NCI-H526 treated with DMSO at 0.1 percent for 48 hours (cell line): ENCODE data around the gene STAT5B.
"Not testable (repeated sequence)": the region's sequence is repeated elsewhere in the genome, so short reads cannot be mapped to it uniquely, and the experiment has no call there.

Experiments used
- DNase-seq: peaks from one replicate; lab custom pipeline; 2025; lab: John Stamatoyannopoulos, UW

The STAT5B gene

DNA sequence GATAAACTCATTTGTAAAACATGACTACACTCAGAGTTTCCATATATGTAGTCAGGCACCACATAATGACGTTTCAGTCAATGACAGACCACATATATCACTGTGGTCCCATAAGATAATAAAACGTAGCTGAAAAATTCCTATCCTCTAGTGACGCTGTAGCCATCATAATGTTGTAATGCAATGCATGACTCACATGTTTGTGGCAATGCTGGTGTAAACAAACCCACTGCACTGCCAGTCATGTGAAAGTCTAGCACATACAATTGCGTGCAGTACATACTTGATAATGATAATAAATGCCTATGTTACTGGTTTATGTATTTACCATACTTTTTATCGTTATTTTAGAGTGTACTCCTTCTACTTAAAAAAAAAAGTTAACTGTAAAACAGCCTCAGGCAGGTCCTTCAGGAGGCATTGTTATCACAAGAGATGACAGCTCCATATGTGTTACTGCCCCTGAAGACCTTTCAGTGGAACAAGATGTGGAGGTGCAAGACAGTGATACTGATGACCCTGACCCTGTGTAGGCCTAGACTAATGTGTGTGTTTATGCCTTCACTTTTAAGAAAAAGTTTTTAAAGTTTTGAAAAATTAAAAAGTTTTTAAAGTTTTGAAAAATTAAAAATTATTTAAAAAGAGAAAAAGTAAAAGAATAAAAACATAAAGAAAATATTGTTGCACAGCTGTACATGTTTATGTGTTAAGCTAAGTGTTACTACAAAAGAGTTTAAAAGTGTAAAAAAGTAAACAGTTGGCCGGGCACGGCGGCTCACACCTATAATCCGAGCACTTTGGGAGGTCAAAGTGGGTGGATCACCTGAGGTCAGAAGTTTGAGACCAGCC lies 9.0 kb downstream of the STAT5B start:
- DNase-seq, result no peak

DNA sequence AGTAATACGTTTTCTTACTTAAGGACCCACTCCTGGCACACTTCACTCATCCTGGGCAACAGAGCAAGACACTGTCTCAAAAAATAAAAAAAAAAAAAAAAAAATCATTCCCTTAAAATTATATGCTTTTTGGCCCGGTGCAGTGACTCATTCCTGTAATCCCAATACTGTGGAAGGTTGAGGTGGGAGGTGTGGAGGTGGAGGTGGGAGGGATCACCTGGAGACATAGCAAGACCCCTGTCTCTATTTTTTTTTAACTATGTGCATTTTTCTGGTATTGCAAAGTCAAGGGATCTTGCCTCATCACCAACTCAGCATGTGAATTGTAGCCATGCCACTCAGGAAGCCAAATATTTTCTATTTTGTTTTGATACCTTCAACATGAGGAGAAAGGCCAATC lies 9.7 kb downstream of the STAT5B start:
- no peak for DNase-seq

DNA sequence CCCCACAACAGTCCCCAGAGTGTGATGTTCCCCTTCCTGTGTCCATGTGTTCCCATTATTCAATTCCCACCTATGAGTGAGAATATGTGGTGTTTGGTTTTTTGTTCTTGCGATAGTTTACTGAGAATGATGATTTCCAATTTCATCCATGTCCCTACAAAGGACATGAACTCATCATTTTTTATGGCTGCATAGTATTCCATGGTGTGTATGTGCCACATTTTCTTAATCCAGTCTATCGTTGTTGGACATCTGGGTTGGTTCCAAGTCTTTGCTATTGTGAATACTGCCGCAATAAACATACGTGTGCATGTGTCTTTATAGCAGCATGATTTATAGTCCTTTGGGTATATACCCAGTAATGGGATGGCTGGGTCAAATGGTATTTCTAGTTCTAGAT lies 11.8 kb downstream of the STAT5B start:
- not testable (repeated sequence) for DNase-seq

DNA sequence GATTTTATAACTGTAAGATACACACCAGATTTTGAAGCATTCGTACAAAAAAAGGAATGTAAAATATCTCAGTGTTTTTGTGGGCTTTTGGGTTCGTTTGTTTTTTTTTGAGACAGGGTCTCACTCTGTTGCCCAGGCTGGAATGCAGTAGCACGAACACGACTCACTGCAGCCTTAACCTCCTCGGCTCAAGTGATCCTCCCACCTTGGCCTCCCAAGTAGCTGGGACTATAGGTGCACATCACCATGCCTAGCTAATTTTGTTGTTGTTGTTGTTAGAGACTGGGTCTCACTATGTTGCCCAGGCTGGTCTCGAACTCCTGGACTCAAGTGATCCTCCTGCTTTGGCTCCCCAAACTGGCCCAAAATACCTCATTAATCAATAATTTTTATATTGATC lies 15.9 kb downstream of the STAT5B start:
- no peak for DNase-seq

DNA sequence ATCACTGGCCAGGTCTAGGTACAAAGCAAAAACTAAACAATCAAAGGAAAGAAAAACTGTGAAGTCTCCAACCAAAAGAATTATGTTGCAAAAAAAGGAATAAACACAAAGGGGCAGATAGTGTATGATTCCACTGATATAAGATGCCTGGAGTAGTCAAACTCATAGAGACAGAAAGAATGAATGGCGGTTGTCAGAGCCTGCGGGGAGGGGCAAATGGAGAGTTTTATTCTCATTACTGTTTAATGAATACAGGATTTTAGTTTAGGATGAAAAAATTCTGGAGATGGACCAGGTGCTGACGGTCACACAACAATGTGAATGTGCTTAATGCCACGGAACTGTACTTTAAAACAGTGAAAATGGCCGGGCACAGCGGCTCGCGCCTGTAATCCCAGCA lies 20.7 kb downstream of the STAT5B start:
- DNase-seq, result no peak

DNA sequence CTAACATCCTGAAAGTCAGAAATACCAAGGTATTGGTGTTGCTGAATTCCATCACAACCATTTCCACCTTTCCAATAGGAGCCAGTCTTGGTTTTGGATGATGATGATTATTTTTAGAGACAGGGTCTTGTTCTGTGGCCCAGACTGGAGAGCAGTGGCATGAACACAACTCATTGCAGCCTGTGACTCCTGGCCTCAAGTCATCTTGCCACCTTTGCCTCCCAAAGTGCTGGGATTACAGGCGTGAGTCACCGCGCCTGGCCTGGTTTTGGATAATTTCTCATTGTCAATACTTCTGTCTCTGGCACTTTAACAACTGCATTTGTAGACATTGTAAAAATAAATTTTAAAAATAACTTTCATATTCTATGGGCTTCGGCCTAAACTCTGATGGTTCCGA lies 22.6 kb downstream of the STAT5B start:
- no peak for DNase-seq

DNA sequence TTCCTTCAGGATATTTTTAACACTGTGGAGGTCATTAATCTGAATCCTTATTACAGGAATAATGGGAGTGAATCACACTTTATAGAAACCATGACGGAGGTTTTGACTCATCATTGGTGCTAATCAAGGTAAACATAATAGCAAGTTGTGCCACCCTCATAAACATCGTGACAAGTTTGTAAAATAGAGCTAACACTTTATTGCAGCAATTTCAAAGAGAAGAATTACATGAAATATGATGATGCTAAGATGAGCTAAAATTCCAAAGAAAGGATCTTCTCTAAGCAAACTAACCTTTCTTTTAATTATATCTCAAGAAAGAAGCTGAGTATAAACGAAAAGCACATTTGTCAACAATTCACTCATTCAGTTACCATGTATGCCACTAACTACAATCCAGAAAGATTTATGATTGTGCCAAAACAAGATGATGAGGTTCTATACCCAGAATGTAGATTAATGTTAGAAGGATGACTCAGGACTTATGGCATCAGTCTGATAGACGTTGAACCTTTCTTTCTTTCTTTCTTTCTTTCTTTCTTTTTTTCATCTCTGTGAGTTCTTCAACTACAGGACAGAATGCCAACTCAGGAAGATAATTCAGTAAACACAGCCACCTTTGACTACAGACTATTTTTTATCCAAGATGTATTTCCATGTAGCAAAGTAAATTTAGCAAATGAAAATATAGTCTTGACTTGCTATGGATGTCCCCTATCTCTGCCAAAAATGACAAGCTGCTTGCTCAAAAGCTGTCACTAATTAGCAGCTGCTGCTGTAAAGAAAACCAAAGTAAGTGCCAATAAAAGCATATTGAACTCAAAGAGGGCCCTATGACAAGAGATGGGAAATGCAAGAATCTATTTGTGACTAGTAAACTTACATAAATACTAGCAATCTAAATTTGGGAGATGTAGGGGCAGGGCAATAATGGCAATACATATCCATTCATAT lies 23.3 kb downstream of the STAT5B start:
- DNase-seq, result no peak

DNA sequence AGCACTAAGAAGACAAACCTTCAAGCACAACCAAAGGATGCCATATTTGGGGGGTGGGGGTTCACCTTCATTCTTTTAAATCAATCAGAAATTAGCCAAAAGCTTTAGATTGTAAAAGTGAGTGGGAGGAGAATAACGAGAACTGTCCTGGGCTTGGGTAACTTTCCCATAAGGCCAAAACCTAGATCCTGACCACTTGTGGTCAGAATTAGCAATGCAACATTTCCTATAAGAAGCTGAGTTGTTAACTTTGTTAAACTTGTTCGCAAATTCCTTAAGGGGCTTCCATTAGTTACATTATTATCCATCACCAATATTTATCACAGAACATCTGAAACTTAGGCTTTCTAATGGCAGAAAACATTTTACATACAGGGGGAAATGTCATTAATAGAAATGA lies 25.1 kb downstream of the STAT5B start:
- DNase-seq, result no peak

DNA sequence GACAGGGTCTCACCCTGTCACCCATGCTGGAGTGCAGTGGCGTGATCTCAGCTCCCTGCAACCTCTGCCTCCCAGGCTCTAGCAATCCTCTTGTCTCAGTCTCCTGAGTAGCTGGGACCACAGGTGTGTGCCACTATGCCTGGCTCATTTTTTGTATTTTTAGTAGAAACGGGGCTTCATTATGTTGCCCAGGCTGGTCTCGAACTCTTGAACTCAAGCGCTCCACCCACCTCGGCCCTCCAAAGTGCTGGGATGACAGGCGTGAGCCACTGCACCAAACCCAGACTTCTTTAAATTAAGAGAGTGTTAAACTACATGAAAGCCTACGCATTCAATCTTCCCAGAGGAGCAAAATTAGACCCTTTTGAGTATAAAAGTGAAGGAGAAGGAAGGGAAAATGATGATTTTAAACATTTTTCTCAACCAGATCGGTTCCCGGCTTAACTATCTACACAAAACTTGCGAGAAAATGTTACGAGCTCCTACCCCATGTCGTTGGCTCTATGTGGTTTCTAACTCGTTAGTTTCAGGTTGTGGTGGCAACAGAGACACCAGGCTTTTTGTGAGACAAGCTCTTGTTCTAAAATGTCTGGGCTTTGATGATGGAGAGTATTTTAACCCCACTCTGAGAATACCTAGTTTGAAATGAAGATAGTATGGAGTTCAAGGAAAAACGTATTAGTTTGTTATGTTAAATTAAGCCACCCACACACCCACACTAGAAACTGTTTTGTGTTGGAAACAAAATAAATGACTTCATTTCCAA lies 26.3 kb downstream of the STAT5B start:
- DNase-seq, result no peak

DNA sequence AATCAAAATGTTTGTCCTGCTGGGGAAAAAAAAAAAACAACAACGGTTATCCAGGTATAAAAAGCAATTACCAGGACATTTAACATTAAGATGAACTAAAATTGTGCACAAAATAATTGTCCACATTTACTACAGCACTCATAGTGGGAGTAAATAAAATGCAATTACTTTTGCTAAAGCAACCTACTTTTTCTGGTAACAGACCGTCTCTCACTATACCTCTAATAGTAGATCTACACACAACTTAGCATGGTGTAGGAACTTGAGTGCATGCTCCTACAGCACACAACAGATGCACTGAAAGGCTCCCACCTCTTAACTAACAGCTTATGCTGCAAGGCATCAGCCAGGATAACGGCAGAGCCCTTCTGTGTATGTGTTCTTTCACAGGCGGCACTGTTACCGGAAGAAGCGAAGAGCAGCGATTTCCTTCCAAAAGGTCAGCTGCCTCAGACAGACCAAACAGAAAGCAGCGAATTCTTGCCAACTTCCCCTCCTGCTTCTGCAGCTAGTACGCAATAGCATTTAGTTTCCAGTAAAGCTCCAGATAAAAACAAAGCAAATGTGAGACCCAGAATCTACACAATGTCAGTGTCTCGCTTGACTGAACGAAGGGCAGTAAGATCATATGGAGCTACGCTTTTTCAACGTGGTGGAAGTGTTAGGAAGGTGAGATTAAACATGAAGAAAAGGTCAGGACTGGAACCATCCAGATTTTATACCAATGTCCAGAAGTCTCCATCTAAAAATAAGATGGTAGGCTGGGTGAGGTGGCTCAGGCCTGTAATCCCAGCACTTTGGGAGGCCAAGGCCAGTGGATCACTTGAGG lies 27.6 kb downstream of the STAT5B start:
- no peak for DNase-seq

DNA sequence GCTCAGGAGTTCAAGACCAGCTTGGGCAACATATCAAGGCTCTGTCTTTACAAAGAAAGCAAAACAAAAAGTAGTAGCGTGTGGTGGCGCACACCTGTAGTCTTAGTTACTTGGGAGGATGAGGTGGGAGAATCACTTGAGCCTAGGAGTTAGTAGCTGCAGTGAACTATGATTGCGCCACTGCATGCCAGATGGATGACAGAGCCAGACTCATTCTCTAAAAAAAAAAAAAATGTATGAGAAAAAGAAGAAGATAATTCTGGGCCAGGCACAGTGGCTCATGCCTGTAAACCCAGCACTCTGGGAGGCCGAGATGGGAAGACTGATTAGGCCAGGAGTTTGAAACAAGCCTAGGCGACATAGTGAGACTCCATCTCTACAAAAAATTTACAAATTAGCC lies 28.5 kb downstream of the STAT5B start:
- no peak for DNase-seq

DNA sequence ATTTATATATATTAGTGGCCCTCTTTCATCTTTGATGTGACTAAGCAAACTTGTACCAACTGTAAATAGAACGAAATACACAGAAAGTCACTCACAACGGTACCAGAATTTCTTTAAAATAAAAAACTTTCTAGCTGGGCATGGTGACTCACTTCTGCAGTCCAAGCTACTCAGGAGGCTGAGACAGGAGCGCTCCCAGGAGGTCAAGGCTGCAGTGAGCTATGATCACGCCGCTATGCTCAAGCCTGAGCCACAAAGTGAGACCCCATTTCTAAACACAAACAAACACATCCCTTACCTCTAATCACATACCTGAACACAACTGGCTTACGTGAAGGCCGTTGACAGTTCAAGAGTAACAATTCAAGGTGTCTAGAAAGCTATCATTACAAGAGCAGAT lies 29.7 kb downstream of the STAT5B start:
- no peak for DNase-seq

DNA sequence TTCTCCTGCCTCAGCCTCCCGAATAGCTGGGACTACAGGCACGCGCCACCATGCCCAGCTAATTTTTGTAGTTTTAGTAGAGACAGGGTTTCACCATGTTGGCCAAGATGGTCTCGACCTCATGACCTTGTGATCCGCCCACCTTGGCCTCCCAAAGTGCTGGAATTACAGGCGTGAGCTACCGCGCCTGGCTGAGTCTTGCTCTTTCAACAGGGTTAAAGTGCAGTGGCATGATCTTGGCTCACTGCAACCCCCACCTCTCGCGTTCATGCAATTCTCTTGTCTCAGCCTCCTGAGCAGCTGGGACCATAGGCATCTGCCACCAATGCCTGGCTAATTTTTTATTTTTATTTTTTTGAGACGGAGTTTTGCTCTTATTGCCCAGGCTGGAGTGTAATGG lies 31.0 kb downstream of the STAT5B start:
- not testable (repeated sequence) for DNase-seq

DNA sequence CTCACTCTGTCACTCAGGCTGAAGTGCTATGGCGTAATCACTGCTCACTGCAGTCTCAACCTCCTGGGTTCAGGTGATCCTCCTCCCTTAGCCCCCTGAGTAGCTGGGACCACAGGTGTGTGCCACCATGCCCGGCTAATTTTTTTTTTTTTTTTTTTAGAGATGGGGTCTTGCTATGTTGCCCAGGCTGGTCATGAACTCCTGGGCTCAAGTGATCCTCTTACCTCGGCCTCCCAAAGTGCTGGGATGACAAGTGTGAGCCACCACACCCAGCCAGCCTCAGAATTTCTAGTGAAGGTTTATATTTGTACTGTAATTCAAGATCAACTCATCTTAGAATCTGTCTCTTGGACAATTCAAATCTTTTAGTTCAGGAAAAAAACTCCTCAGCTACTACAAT lies 32.1 kb downstream of the STAT5B start:
- not testable (repeated sequence) for DNase-seq

DNA sequence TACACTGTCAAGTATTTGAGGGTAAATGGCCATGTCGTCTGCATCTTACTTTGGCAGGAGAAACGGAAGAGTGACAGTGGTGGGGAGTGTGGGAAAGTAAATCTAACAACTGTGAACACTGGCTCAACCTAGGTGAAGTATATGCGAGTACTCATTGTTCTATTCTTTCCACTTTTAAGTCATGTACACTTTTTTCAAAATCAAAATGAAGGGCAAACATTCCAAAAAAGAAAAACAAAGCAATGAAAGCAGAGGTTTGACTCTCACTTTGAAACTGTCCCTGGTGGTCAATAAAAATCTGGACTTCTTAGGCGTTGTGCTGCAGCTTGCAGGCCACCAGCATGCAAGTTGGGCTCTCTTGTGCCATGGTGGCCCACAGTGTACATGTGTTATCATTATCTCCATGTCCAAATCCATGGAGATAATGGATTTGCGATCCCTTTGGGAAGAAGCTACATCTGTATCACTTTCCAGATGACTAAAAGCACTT lies 32.7 kb downstream of the STAT5B start:
- DNase-seq, result no peak

DNA sequence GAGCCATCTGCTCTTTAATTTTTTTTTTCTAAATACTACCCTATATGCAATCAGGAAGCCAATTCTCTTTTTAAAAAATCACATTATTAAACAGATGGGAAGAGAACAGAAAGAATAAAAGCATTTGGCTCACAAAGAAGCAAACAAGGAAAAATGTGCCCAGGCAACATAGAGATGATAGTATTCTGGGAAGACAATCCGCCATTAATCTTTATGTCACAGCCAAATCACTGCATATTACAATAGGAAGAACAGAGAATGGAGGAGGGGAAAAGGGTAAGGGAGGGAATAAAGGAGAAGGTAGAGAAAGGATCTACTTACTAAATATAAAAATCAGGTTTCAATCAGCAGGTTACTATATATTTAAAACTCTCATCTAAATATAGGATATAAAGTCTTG lies 34.3 kb downstream of the STAT5B start:
- no peak for DNase-seq

DNA sequence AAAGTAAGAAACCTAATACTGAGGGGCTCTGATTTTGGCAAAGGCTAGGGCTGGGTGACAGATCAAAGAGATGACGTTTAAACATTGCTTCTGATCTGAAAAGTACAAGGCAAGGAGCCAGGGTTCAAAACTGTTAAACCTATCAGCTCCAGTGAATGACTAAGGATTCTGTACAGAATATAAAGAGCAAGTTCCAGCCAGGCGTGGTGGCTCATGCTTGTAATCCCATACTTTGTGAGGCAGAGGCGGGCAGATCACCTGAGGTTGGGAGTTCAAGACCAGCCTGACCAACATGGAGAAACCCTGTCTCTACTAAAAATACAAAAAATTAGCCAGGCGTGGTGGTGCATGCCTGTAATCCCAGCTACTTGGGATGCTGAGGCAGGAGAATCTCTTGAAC lies 35.3 kb downstream of the STAT5B start:
- not testable (repeated sequence) for DNase-seq

DNA sequence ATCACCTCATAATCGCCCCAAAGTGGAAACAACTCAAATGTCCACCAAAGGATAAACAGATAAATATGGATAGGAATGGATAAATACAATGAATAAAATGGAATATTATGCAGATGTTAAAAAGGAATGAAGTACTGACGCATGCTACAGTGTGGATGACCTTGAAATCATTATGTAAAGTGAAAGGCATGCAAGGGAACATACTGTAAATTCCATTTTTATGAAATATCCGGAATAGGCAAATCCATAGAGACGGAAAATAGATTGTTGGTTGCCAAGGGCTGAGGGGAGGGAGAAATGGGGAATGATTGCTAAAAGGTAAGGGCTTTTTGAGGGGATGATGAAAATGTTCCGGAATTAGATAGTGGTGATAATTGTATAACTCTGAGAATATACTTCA lies 36.0 kb downstream of the STAT5B start:
- DNase-seq, result no peak

DNA sequence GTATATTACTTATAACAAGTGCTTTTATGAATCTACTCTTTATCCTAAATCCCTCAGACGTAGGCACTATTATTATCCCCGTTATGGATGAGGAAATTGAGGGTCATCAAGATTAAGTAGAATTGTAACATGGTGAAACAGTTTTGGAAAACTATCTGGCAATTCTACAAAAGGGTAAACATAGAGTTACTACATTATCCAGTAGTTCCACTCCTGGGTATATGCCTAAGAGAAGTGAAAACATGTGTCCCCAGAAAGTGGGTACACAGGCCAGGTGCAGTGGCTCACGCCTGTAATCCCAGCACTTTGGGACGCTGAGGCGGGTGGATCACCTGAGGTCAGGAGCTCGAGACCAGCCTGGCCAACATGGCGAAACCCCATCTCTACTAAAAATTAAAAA lies 36.6 kb downstream of the STAT5B start:
- DNase-seq, result not testable (repeated sequence)

DNA sequence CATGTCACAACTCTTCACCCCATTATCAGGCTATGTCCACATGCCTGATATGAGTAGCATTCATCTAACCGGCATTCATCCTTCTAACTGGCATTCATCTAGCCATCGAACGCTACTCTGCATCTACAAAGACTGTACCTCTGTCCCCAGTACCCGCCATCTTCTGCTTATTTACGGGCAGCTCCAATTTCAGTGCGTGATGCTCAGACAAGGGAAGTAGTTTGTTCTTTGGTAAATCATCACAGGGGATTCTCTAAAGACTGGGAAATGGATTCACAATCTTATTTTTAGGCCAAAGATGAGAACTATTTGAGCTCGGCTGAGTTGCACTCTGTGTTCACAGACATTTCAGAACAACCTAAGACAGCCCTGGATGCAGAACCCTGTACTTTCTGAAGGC lies 39.4 kb downstream of the STAT5B start:
- no peak for DNase-seq

DNA sequence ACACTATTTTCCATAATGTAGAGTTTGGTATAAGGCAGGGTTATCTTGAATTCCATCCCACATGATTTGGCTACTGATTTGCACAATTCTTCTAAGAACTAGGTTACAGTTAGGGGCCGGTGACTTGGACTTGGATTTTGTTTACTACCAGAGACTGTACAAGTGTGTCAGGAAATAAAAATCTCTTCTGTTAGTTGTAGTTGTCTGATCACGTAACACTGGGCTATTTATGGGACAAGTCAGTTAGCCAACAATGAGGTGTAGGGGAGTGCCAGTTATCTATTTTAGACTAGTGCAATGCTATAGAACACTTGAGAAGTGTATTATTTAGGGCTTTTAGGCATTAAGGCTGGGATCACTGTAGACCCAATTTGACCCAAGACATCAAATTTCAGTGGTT lies 42.2 kb downstream of the STAT5B start:
- DNase-seq, result no peak
